HepG2 (cell line): ENCODE results near the gene PDHX. TPM values are rescaled to one million over a fixed set of nuclear protein-coding genes. Genes with fewer than 3 reads are reported as not detected.

Experiments used
- CSRNP2 ChIP-seq: sonication (generic); formaldehyde crosslinking; conservative IDR thresholded peaks from 2 replicates; pipeline ENCODE4 v1.8.0; 2022; ENCODE audit warnings: low read depth, missing genetic modification reagents
- ETV6 ChIP-seq: sonication (generic); formaldehyde crosslinking; conservative IDR thresholded peaks from 2 replicates; pipeline ENCODE4 v1.4.0; 2020; ENCODE audit warnings: missing genetic modification reagents
- GFI1 ChIP-seq: sonication (generic); formaldehyde crosslinking; IDR thresholded peaks from 2 replicates; pipeline ENCODE4 v1.5.0; 2020; ENCODE audit warnings: missing genetic modification reagents, mild to moderate bottlenecking, borderline replicate concordance
- HINFP ChIP-seq: sonication (generic); formaldehyde crosslinking; IDR thresholded peaks from 2 replicates; pipeline ENCODE4 v1.4.0; 2020; ENCODE audit warnings: low read depth, mild to moderate bottlenecking, missing genetic modification reagents
- MEF2D ChIP-seq: sonication (generic); formaldehyde crosslinking; IDR thresholded peaks from 2 replicates; pipeline ENCODE4 v1.5.1; 2020; ENCODE audit warnings: mild to moderate bottlenecking, missing genetic modification reagents
- MXD1 ChIP-seq: sonication (generic); formaldehyde crosslinking; IDR thresholded peaks from 2 replicates; pipeline ENCODE4 v1.4.0; 2020; ENCODE audit warnings: mild to moderate bottlenecking, missing genetic modification reagents
- NFKBIZ ChIP-seq: IDR thresholded peaks from 2 replicates; pipeline ENCODE4 v1.6.1; 2018; ENCODE audit warnings: missing genetic modification reagents, missing compliant biosample characterization
- RARA ChIP-seq: IDR thresholded peaks from 2 replicates; pipeline ENCODE4 v1.6.1; 2016; ENCODE audit warnings: missing genetic modification reagents, missing compliant biosample characterization
- TBP ChIP-seq: sonication (generic); formaldehyde crosslinking; IDR thresholded peaks from 2 replicates; pipeline ENCODE4 v1.5.0; 2020; ENCODE audit warnings: missing genetic modification reagents
- ZBTB40 ChIP-seq, 2 experiments: fragments of 450-650 bp in 1 of 2; sonication (generic) in 1 of 2; formaldehyde crosslinking in 1 of 2; IDR thresholded peaks; 2 replicates each; pipeline versions ENCODE4 v1.6.1 to v1.8.0; 2016 to 2022; ENCODE audit warnings: antibody characterized with exemption in 1 of 2, mild to moderate bottlenecking in 1 of 2, missing genetic modification reagents in 1 of 2
- ZKSCAN8 ChIP-seq: IDR thresholded peaks from 2 replicates; pipeline ENCODE4 v1.6.1; 2016; ENCODE audit warnings: borderline replicate concordance, missing genetic modification reagents, missing compliant biosample characterization
- ZNF121 ChIP-seq: sonication (generic); formaldehyde crosslinking; IDR thresholded peaks from 2 replicates; pipeline ENCODE4 v1.5.0; 2020; ENCODE audit warnings: mild to moderate bottlenecking, missing genetic modification reagents
- ZNF614 ChIP-seq: IDR thresholded peaks from 2 replicates; pipeline ENCODE4 v1.6.1; 2018; ENCODE audit warnings: missing biosample characterization, missing genetic modification reagents, inconsistent platforms, borderline replicate concordance
- ZSCAN12 ChIP-seq: sonication (generic); formaldehyde crosslinking; IDR thresholded peaks from 2 replicates; pipeline ENCODE4 v1.9.0; 2021; ENCODE audit warnings: mild to moderate bottlenecking, missing genetic modification reagents
- polyA plus RNA-seq, 8 experiments: library from polyadenylated mRNA; depleted of rRNA in 3 of 8; stranded (reverse) in 7 of 8; unstranded in 1 of 8; fragments of >200 nt; fragmentation: Illumina TruSeq in 4 of 8; extraction: Trizol in 4 of 8; gene quantifications; 2 replicates each; pipeline versions ENCODE4 v1.2.1 to v1.2.3, GENCODE V29; 2011 to 2016; ENCODE audit warnings: low read depth in 4 of 8, missing spikeins in 1 of 8, mixed read lengths in 1 of 8; ENCODE audit not compliant: insufficient read depth in 1 of 8
- total RNA-seq, 5 experiments: library from RNA; depleted of rRNA; stranded (reverse); fragments of >200 nt; fragmentation: Illumina TruSeq; extraction: Trizol; gene quantifications; 2 replicates each; pipeline ENCODE4 v1.2.3, GENCODE V29; 2016; ENCODE audit warnings: low read depth in 1 of 5

Gene PDHX
- total and polyA plus RNA-seq, 2 of the 13 experiments (the other 11 are each of a cell fraction or from before 2014, with no cell fraction given): 41.0 to 73.8 TPM

GRCh38 chr11:34915136-34916014 is 1.0 kb upstream of the PDHX start (continued):
- TF ChIP-seq CSRNP2: no peak
- TF ChIP-seq ZNF121 (CRISPR knock-in tag): no peak
- peak; percentile 34; the same call in 1 of the 2 replicates for TF ChIP-seq ZKSCAN8 (CRISPR knock-in tag)
- no peak for TF ChIP-seq ZSCAN12 (CRISPR knock-in tag)
- 0 out of 2 replicates have a peak, but pooled peaks have one; percentile 29 for TF ChIP-seq HINFP
- TF ChIP-seq NFKBIZ (CRISPR knock-in tag): no peak
- no peak for TF ChIP-seq ZBTB40 (IDR thresholded peaks at IDR 0.05)
- TF ChIP-seq ZBTB40 (CRISPR knock-in tag; IDR thresholded peaks at IDR 0.05): peak; percentile 69; the same call in 1 of the 2 replicates
- TF ChIP-seq MEF2D (CRISPR knock-in tag): 0 out of 2 replicates have a peak, but pooled peaks have one; percentile 32
- no peak for TF ChIP-seq MXD1 (CRISPR knock-in tag)
- TF ChIP-seq TBP (CRISPR knock-in tag): no peak
- peak; percentile 57; the same call in 1 of the 2 replicates for TF ChIP-seq ZNF614
- no peak for TF ChIP-seq ETV6 (CRISPR knock-in tag)
- no peak for TF ChIP-seq RARA (CRISPR knock-in tag)
- 0 out of 2 replicates have a peak, but pooled peaks have one; percentile 9 for TF ChIP-seq GFI1 (CRISPR knock-in tag)
